Amniotic stem cell (primary cell): ENCODE results near the gene EPB41.
A peak's percentile ranks its signal among the peaks of the same experiment; 100 is the strongest.
"Not testable (repeated sequence)": the region's sequence is repeated elsewhere in the genome, so short reads cannot be mapped to it uniquely, and the experiment has no call there.

Source experiments
- DNase-seq: peaks from one replicate; lab custom pipeline; 2025; lab: John Stamatoyannopoulos, UW

The EPB41 gene

DNA sequence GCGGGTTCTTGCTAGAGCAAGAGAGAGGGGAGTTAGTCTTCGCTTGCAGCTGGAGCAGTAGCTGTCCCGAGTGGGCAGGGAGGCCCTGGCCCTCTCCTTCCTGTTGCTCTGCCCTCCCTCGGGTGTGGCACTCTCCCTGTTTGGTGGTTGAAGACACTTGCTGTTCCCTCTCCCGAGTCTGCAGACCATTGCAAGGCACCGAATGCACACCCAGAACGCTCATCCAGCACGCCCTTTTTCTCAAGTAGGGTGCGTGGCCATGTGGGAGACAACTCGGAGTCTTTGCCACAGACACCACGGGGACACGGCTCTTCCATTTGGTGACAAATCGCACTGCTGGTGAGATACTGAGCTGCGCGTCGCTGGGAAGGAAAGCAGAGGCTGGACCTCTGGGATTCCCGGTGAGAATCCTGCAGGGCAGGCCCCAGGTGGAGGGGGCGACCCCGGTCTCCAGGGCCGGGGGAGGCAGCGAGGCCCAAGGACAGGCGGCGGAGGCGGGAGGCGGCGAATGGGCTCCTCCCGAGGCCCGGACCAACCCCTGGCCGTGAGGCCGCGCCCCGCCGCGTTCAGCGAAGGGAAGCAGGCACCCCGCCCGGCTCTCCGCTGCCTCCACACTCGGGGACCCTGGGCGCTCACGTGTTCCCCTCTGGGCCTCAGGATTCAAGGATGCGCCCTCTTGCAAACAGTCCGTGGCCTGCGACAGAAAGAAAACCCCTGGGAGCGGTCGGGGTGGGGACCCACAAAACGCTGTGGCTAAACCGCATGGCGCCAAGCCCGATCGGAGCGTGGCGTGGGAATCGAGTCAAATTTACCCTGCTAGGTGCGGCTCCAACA is 219.7 kb downstream of the EPB41 start:
- DNase-seq, result no peak

DNA sequence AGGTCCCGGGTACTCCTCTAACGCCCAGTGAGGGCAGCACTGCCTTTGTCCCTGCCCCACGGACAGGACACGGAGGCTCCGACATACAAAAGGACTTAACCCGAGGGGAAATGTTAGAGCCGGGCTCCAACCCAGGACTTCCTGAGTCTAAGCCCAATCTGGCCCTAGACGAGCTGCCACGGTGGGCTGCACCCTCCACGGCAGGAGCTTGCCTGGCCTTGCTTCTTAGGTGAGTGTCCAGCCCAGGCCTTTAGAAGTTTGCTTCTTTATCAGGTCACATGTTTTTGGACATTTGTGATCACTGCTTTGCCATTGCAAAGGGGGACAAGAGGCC is 220.3 kb downstream of the EPB41 start:
- no peak for DNase-seq

DNA sequence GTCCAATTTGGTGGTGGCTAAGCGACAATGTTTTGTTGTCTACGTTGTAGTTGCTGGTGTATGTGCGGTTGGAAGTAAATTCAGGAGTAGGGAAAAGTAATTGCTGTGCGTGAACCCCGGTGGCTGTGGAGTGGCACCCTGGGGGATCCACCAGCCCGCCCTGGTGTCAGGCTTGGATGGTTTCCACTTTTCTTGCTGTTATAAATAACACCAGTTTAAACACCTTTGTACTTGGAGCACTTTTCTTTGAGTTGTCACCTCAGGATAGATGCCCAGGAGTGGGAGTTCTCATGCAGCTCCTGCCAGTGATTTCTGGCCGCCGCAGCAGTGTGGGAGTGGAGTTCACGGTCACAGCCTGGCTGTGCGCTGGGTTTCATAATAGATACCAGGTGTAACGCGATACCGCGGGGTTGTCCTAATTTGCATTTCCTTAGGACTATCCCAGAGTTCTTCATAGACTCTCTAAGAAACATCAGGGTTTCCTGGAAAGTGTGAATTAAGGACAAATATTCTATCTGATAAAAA is 222.1 kb downstream of the EPB41 start:
- DNase-seq, result no peak

DNA sequence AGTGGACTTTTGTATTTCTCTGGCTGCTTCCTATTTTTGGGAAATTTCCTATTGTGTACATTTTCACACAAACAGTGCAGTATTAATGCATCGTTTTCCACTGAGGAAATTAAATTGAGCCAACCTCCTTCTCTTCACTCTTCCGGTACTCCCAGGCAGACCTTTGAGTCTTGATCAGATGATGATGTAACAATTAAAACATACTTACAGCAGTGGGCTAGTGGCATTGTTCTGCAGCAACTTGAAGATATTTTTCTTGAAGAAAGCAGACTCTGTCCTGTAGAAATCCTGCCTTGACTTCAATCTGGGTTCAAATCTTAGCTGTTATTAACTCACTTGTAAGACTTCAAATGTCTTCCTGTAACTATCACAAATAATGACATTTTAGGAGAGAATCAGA is 228.3 kb downstream of the EPB41 start:
- no peak for DNase-seq

DNA sequence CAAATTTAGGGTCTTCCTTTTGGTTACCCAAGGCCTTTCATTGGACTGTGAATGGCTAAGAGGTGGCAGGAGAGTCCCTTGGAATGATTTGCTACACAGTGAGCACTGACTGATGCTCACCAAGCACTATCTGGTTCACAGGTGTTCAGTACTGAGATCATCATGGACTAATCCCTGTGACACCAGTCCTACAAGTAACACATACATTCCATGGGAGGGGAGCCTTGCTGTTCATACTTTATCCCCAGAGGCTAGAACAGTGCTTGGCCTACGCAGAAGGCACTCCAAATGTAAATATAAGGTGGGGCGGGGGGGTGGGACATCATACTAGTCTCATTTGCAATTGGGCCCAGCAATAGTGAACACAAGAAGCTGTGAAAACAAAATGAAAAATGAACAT is 229.8 kb downstream of the EPB41 start:
- no peak for DNase-seq

DNA sequence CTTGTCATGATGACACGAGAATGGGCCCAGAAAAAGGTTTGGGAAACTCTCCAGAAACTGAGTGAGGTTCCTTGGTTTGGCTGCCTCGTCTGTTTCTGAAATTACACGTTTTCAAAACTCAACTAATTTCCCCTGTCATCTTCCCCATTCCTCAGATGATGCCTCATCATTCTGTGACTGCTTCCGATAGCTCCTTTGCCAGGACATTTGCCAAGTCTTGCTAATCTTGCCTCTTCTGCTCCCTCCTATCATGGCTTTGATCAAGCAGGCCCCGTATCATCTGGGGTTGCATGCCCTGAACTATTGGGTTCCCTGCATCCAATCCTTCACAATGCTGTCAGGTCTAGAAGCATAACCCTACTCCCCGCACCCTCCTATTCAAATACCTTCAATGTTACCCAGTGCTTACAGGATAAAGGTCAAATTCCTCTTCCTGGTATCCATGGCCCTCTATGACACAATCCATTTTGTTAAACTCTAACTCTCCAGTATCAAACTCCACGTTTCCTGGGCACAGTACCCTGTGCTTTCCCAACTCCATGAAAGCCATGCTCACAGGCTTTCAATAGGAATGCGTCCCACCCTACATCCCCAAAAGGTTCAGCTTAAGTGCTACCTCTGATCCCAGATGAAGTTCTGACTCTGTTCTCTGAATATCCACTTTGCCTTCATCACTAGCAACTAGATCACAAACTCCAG is 231.5 kb downstream of the EPB41 start:
- peak; percentile 84 for DNase-seq

DNA sequence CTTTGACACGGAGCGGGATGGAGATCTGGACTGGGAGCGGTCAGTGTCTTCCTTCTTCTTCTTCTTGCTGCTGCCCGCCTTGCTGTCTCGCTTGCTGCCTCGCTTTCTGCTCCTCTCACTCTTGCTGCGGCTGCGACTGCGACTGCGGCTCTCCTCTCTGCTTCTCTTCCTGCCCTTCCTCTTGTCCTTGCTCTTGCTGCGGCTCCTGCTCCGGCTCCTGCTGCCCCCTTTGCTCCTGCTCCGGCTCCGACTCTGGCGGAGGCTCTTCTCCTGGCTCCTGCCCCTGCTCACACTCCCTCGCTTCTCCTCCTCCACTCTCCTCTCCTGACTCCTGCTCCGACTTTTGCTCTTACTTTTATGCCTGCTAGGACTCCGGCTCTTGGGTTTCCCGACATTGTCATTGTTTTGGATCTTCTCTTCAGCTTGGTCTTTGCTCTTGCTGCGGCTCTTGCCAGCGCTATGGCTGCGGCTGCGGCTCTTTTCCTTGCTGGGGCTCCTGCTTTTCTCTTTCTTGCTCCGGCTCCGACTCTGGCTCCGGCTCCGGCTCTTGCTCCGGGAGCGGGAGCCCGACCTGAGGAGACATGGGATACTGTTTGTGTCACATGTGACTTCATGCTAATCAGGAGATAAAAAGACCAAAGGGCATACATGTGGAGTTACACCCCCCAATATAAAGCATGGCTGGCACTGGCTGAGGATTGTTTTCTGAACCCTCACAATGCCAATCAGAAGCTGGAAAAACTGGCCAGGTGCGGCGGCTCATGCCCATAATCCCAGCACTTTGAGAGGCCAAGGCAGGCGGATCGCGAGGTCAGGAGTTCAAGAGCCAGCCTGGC is 234.5 kb downstream of the EPB41 start:
- DNase-seq, result no peak

DNA sequence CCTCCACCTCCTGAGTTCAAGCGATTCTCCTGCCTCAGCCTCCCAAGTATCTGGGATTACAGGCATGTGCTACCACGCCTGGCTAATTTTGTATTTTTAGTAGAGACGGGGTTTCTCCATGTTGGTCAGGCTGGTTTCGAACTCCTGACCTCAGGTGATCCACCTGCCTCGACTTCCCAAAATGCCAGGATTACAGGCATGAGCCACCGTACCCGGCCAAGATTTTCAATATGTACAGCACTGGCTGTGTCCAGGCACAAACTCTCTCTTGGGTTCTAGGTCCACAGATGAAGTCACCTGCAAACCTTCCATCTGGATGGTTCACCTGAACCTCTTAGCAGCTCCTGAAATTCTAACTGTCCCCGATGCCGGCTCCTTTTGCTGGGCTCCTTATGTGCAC is 236.0 kb downstream of the EPB41 start:
- DNase-seq, result not testable (repeated sequence)

DNA sequence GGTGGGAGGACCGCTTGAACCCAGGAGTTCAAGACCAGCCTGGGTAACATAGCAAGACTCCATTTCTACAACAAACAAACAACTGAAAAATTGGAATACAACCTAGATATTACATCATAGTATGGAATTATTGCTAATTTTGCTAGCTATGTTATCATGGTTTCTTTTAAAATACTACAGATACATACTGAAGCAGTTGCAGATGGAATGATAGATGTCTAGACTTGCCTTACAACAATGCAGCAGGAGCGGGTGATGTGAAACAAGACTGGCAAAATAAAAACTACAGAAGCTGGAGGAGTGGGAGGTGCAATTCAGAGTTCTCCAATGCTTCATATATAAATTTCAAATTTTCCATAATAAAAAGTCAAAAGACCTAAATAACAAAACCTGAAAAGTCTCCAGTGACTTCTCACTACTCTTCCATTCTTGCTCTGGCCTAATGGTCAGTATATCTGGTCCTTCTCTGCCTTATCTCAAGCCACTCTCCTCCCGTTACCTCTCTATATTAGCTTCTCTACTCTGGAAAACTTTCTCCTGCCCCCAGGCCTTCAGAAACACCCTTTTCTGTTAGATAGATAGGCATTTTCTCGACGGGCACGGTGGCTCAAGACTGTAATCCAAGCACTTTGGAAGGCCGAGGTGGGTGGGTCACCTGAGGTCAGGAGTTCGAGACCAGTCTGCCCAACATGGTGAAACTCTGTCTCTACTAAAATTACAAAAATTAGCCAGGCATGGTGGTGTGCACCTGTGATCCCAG is 237.9 kb downstream of the EPB41 start:
- DNase-seq, result no peak

DNA sequence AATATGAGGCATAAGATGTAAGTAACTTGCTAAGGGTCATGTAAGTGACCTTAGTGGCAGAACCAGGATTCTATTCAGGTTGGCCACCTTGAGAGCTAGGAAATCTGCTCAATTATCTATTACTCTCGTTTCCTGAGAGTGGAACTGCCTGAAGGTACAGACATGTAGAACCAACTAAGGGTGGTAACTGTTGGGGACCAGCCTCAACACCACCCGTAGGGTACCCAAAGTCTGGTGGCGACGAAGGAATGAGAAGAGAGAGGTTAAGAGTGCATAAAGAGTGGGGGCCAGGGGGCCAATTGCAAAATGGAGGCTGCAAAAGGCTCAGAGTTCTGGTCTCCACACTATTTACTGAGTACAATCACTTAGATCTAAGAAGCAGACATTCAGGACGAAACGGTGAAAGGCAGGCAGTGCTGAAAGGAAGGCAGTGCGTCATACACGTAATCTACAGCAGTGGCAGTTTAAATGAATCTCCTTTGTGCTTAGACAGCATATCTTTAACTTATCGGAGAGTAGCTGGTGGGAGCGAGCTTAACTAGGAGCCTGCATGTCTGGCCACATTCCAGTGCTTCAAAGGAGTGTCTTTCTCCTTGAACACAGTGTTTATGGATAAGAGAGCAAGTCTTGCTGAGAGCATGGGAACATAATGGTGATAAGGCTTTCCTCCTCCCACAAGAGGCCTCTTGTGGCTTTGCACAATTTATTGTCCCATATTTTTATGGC is 242.3 kb downstream of the EPB41 start:
- no peak for DNase-seq

DNA sequence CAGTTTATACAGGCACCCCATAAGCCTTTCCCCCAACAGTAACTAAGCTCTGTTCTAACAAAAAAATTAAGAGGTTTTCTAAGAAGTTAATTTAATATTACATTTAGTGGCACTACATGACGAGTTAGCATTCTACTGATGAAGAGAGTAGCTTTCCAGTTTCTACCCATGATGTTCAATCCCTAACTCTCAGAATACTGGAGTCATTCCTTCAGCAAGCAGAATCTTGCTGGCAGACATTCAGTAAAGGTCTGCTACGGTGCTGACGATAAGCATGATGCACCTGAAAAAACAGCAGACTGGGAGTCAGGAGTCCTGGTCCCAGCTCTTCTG is 242.9 kb downstream of the EPB41 start:
- no peak for DNase-seq

DNA sequence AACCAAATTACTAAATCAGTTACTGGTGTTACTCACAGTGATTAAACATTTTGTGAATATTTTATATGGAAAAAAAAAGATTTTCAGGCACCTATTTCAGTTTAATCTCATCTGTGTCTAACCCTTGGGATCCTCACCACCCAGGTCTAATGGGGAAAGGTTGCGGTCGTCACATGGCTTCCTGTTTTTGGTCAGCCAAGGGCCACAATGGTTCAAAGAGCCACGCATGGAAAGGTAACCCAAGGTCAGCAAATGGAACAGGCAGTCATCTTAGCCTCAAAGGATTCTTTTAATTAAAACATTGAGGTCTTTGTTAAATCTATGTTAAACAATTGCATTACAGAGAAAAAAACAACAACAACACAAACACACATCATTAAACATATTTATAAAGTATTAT is 245.4 kb downstream of the EPB41 start:
- DNase-seq, result no peak

DNA sequence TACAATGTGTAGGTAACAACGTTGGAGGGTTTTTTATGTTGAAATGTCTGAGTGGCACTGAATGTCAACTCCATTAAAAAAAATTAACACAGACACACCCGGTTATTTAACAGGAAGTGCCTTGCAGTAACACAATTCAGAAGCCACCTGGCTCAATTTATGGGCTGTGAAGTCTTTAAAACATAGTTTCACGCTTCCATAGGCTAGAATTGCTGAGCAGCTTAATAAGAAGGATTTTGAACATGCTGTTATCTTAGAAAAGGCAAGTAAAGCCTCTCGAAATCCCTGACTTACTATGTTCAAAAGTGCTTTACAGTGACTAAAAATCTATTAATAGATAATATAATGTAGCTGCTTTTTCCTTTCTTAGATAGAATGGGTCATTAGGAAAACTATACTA is 247.7 kb downstream of the EPB41 start:
- no peak for DNase-seq

DNA sequence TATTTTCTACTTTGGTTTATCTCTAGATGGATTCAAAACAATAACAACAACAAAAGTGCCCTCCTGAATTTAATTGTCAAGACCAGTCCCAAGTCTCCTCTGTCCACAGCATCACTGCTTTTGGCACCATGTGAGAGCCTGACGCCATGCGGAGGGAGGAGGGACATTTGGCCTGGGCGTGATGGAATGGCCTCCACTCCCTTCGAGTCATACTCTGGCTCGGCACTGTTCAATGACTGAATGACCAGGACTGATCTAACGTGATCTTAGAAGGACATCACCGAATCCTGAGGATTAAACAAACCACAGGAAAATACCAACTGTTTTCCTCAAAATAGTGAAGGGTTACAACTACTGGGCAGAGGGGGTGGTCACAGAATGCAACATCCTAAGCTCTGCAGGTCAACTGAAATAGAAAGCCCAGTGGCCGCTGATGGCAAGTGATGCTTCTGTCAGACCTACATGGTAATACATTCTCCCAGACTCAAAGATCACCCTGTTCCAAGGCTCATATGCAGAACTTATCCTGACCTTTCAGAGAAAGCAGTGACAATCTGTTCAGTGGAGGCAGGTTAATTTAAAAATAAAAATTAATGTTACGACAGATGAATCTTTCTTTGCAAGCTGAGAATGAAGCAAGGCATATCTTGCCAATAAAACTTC is 248.2 kb downstream of the EPB41 start:
- no peak for DNase-seq

DNA sequence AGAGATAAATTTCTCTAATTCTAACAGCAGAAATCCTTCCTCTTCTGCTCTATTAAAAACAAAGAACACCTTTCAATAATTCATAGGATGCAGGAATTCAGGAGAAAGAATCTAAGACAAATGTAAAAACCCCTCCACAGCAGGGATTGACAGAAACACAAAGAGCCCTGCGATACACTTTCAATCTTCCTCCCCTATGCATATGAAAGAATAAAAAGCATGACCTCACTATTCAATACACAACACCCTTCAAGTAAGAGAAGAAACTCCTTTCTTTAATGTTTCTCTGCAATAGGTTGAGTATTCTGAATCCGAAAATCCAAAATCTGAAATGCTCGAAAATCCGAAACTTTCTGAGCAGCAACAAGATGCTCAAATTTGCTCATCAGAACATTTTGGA is 250.2 kb downstream of the EPB41 start:
- DNase-seq, result no peak

DNA sequence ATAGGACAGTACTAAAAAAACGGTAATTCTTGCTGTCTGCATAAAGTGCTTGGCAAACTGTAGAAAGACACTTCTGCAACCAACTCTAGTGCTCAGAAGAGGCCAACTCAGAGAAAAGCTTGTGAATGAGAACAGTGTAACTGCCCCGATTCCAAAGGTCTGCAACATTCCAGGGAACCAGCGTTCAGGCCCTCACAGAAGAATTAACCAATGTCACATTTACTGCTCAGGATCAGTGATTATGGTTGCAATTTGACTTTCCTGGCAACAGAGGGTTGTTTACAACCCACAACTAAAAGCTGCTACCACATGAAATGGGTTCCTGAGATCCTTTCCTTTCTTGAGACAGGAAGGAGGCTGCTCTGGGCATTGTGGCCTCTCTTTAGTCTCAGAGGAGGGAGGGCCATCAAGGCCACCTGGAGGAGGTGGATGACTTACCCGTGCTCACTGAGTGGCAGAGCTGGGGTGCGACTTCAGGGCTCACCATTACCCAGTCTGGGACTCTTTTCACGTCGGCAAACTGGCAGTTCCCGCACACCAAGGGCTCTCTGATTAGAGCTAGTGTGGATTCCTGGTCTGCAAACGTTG is 252.0 kb downstream of the EPB41 start:
- DNase-seq, result no peak

DNA sequence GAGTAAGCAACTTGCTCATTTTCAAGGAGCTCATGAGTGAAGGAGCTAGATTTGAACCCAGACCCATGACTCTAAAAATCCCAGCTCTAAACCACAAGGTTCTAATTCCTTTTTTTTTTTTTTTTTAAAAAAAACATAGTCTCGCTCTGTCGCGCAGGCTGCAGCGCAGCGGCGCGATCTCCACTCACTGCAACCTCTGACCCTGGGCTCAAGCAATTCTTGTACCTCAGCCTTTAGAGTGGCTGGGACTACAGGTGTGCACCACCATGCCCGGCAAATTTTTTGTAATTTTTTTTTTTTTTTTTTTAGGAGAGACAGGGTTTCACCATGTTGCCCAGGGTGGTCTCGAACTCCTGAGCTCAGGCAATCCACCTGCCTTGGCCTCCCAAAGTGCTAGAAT is 253.5 kb downstream of the EPB41 start:
- DNase-seq, result no peak
